B cell (primary cell): ENCODE data around the gene CTNNA3. TPM values are rescaled to one million over a fixed set of nuclear protein-coding genes. Genes with fewer than 3 reads are reported as not detected.

Experiments
- ATAC-seq: fragments of 200-7000 bp; cut with Tn5 transposase; one replicate; pipeline ENCODE4 v1.10.0; 2021; ENCODE audit warnings: low read depth, mild to moderate bottlenecking, moderate number of reproducible peaks, moderate library complexity
- CTCF ChIA-PET: fragments of 350-600 bp; sonication (Branson Sonifier 250); formaldehyde crosslinking; loops from one replicate; lab custom pipeline; 2021; ENCODE audit warnings: antibody characterized with exemption, inconsistent platforms; lab: Charles Lee
- POLR2A ChIA-PET: fragments of 350-600 bp; sonication (Branson Sonifier 250); formaldehyde crosslinking; loops from one replicate; lab custom pipeline; 2021; ENCODE audit warnings: antibody characterized with exemption; lab: Charles Lee
- DNase-seq: peaks from one replicate; pipeline ENCODE4 v3.0.0; 2013
- H2AFZ ChIP-seq: 2 replicates; pipeline ENCODE4 v1.6.1; 2012; ENCODE audit warnings: mild to moderate bottlenecking, low read depth, low read length; ENCODE audit not compliant: insufficient read depth, poor library complexity, severe bottlenecking
- H3K27ac ChIP-seq, 2 donors: 1 replicate in 1 of 2; 2 replicates in 1 of 2; pipeline ENCODE4 v1.5.1; 2012 to 2013; ENCODE audit warnings: low read length in 2 of 2, mild to moderate bottlenecking in 2 of 2, moderate library complexity in 1 of 2
- H3K27me3 ChIP-seq, 4 experiments: fragments of 200-600 bp in 1 of 4; sonication (generic) in 1 of 4; replicated peaks in 1 of 4; 1 replicate in 2 of 4; 2 replicates in 2 of 4; pipeline versions ENCODE4 v1.6.1 to v1.7.0; 2013 to 2016; ENCODE audit warnings: low read length in 3 of 4, mild to moderate bottlenecking in 2 of 4, mixed read lengths in 1 of 4, moderate library complexity in 1 of 4; ENCODE audit not compliant: insufficient read depth in 4 of 4, control insufficient read depth in 3 of 4; ENCODE audit errors: control extremely low read depth in 1 of 4
- H3K36me3 ChIP-seq, 2 experiments: replicated peaks in 1 of 2; 1 replicate in 1 of 2; 2 replicates in 1 of 2; pipeline versions ENCODE4 v1.6.1 to v1.7.1; 2013; ENCODE audit warnings: low read length in 1 of 2; ENCODE audit not compliant: insufficient read depth in 2 of 2, control insufficient read depth in 1 of 2; ENCODE audit errors: control extremely low read depth in 1 of 2, extremely low read depth in 1 of 2
- H3K4me1 ChIP-seq, 2 donors: fragments of 200-600 bp in 1 of 2; sonication (generic) in 1 of 2; 1 replicate in 1 of 2; 2 replicates in 1 of 2; pipeline versions ENCODE4 v1.5.1 to v1.6.1; 2013 to 2017; ENCODE audit warnings: low read length in 2 of 2; ENCODE audit not compliant: control insufficient read depth in 2 of 2, insufficient read depth in 2 of 2
- H3K4me2 ChIP-seq: replicated peaks from 2 replicates; pipeline ENCODE3; 2012; ENCODE audit warnings: mild to moderate bottlenecking, low read depth, low read length; ENCODE audit not compliant: poor library complexity, severe bottlenecking
- H3K4me3 ChIP-seq, 5 experiments: fragments of 200-600 bp in 1 of 5; sonication (generic) in 1 of 5; 1 replicate in 3 of 5; 2 replicates in 2 of 5; pipeline versions ENCODE4 v1.5.1 to v1.7.0; 2011 to 2016; ENCODE audit warnings: low read length in 4 of 5, mild to moderate bottlenecking in 4 of 5, low read depth in 2 of 5, control low read depth in 1 of 5, moderate library complexity in 1 of 5; ENCODE audit not compliant: insufficient read depth in 1 of 5; ENCODE audit errors: control extremely low read depth in 1 of 5, extremely low read depth in 1 of 5
- H3K79me2 ChIP-seq: fragments of 200-600 bp; sonication (generic); one replicate; pipeline ENCODE4 v1.6.0; 2016; ENCODE audit warnings: low read length; ENCODE audit not compliant: control insufficient read depth, insufficient read depth
- H3K9ac ChIP-seq: fragments of 200-600 bp; sonication (generic); 2 replicates; pipeline ENCODE4 v1.6.1; 2017; ENCODE audit warnings: mild to moderate bottlenecking, low read length, moderate library complexity
- H3K9me3 ChIP-seq, 3 donors: one replicate each; pipeline versions ENCODE4 v1.6.1 to v1.7.1; 2013; ENCODE audit warnings: low read length in 2 of 3; ENCODE audit not compliant: control insufficient read depth in 2 of 3, insufficient read depth in 1 of 3; ENCODE audit errors: control extremely low read depth in 1 of 3
- H4K20me1 ChIP-seq: 2 replicates; pipeline ENCODE4 v1.6.0; 2012; ENCODE audit warnings: mild to moderate bottlenecking, low read length; ENCODE audit not compliant: insufficient read depth, control insufficient read depth, poor library complexity, severe bottlenecking
- H3K27ac Mint-ChIP-seq: one replicate; pipeline ENCODE4 v1.8.0; 2021; ENCODE audit warnings: mixed read lengths
- H3K27me3 Mint-ChIP-seq: one replicate; pipeline ENCODE4 v1.8.0; 2021; ENCODE audit warnings: mixed read lengths
- H3K4me1 Mint-ChIP-seq: one replicate; pipeline ENCODE4 v1.8.0; 2021; ENCODE audit warnings: mixed read lengths
- H3K4me3 Mint-ChIP-seq: one replicate; pipeline ENCODE4 v1.8.0; 2021; ENCODE audit warnings: mixed read lengths
- H3K9me3 Mint-ChIP-seq: one replicate; pipeline ENCODE4 v1.8.0; 2022; ENCODE audit warnings: mixed read lengths; ENCODE audit not compliant: insufficient read depth
- CTCF ChIP-seq: fragments of 200-600 bp; IDR thresholded peaks from one replicate; pipeline ENCODE4 v1.8.0; 2022; ENCODE audit warnings: antibody characterized with exemption, mild to moderate bottlenecking
- EZH2 ChIP-seq: IDR thresholded peaks from 2 replicates; pipeline ENCODE4 v1.6.1; 2012; ENCODE audit warnings: borderline replicate concordance, low read depth, mild to moderate bottlenecking, moderate library complexity, low read length; ENCODE audit not compliant: insufficient read depth, poor library complexity, severe bottlenecking
- WGBS: methylation state at CpG from one replicate; pipeline ENCODE4 v1.1.5; 2013; ENCODE audit warnings: missing lambda C conversion rate; ENCODE audit not compliant: insufficient coverage; 5-methylcytosine and 5-hydroxymethylcytosine counted together
- intact Hi-C: fragments of 100-400 bp; cut with micrococcal nuclease; formaldehyde crosslinking; loops from one replicate; pipeline ENCODE4 v1.10.0; 2022
- polyA plus RNA-seq: library from polyadenylated mRNA; depleted of rRNA; stranded (reverse); fragments of >200 nt; gene quantifications from 2 replicates; pipeline ENCODE4 v1.2.3, GENCODE V29; 2012
- total RNA-seq, 2 donors: library from RNA; stranded (reverse); fragments of 120-200 nt in 1 of 2; gene quantifications; 1 replicate in 1 of 2; 2 replicates in 1 of 2; pipeline versions ENCODE4 v1.2.3 to v1.2.4, GENCODE V29; 2013 to 2022

Gene CTNNA3
- total and polyA plus RNA-seq, 2 donors (not counting 1 experiment from before 2014, with no cell fraction given) = 0.01 TPM; not detected in 1

GRCh38 chr10:66098595-66099480 is 1597.2 kb downstream of the CTNNA3 start:
- Histone ChIP-seq H4K20me1 (no peaks in the 10 kb centered on the region), H2AFZ (no peak overlapping the region), H3K27me3 (no peaks in the 10 kb centered on the region), H3K4me3 (no peak overlapping the region), H3K9me3 (no peaks in the 10 kb centered on the region), H3K36me3 (no peaks in the 10 kb centered on the region), H3K9ac (no peak overlapping the region), H3K27ac (no peak overlapping the region), H3K4me2 (no peak overlapping the region), H3K4me1 (no peaks in the 10 kb centered on the region), H3K79me2 (no peaks in the 10 kb centered on the region)
- H3K27ac Mint-ChIP-seq = no peak overlapping the region
- TF ChIP-seq EZH2 (no peak), CTCF (no peak)
- H3K9me3 Mint-ChIP-seq = peaks cover 6% of the 10 kb centered on the region
- no peak overlapping the region for H3K4me3 Mint-ChIP-seq
- intact Hi-C loops = no loop called here
- H3K27me3 Mint-ChIP-seq = no peaks in the 10 kb centered on the region
- H3K4me1 Mint-ChIP-seq = no peaks in the 10 kb centered on the region
- ATAC-seq (no peak), DNase-seq (no peak)
- WGBS = no CpG with 5 or more reads among the region's 6 CpGs
- POLR2A ChIA-PET = no interaction called here
- CTCF ChIA-PET = no interaction called here

- CTCF ChIA-PET = no interaction called here
- Histone ChIP-seq H3K27ac (no peak overlapping the region), H3K9ac (no peak overlapping the region), H3K4me2 (no peak overlapping the region), H3K79me2 (no peaks in the 10 kb centered on the region), H3K4me1 (no peaks in the 10 kb centered on the region), H4K20me1 (no peaks in the 10 kb centered on the region), H3K9me3 (no peaks in the 10 kb centered on the region), H3K4me3 (no peak overlapping the region), H3K36me3 (no peaks in the 10 kb centered on the region), H2AFZ (no peak overlapping the region), H3K27me3 (no peaks in the 10 kb centered on the region)
- intact Hi-C loops = no loop called here
- WGBS = no CpG with 5 or more reads among the region's 2 CpGs
- Mint-ChIP-seq H3K27ac (no peak overlapping the region), H3K27me3 (no peaks in the 10 kb centered on the region), H3K4me3 (no peak overlapping the region), H3K9me3 (peaks cover 3% of the 10 kb centered on the region), H3K4me1 (no peaks in the 10 kb centered on the region)
- TF ChIP-seq CTCF = no peak
- ATAC-seq = no peak
- DNase-seq = no peak
- POLR2A ChIA-PET = no interaction called here
These were observed 1600.4 kb downstream of the CTNNA3 start for GRCh38 chr10:66095610-66096009.
